Stimulated activated CD8-positive, alpha-beta memory T cell treated with anti-CD3 and anti-CD28 coated beads, Interleukin-15, amount 100 ng/mL, for 48 hours (primary cell): ENCODE results near the gene FYN.

Source experiments
- DNase-seq, 2 donors: peaks; one replicate each; pipeline ENCODE4 v3.0.0-alpha.2; 2020; ENCODE audit warnings: low read depth in 2 of 2

FYN gene

GRCh38 chr6:111748231-111748647 is 125.0 kb downstream of the FYN start:
- no peak for DNase-seq

- no peak for DNase-seq
Measured at GRCh38 chr6:111747829-111748228, 125.4 kb downstream of the FYN start.

DNA sequence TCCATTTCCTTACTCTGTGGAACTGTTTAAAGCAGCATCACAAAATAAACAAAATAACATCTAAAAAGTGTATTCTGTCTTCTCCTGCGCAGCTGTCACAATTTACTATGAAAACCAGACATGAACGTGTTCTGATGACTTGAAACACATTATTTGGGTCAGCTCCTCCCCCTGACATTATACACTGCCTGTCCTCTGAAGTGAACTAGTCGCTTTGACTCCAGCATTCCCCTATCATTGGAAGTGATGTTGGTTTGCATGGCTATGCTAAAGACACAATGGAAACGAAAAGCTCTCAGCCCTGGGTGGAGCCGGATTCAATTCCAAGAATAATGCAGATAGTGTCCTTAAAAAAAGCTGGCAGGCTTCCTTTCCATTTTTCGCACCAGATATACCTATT is 125.9 kb downstream of the FYN start:
- DNase-seq: no peak

- no peak for DNase-seq
Measured at GRCh38 chr6:111746983-111747382, 126.3 kb downstream of the FYN start.

GRCh38 chr6:111745636-111746035 is 127.6 kb downstream of the FYN start:
- no peak for DNase-seq

- no peak for DNase-seq
Measured at GRCh38 chr6:111745186-111745585, 128.1 kb downstream of the FYN start.

DNA sequence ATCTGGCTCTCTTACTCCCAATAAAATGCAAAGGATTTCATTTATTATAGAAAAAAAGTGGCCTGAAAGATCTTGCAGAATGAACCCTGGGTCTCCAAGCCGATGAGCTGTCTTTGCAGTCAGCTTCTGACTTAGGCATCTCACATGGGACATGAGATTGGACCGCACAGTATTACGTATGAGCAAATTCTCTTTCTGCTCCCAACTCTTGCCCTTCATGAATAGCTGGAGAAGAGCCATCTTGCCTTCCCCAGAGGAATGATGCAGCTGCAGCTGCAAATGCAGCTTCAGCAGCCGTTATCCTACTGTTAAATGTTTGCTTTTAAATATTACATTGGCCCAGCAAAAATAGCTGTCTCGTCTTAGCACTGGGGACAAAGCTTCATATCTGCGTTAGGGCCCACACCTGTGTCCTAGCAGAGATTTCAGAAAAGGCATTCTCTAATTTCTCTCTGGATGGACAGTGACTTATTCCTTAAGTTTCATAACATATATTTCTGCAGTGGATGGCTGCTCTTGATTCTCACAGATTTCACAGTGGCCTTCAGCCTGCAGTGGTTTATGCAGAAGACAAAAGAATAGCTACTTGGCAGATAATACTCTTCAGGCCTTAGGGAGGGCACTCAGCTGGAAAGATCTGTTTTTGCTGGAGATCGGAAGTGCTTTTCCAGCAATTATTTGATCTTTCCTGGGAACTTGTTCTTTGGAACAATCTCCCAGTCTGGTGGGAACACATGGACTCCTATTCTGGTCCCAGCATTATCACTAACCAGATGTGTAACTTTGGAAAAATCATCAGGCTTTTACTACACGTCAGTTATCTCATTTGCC is 129.2 kb downstream of the FYN start:
- no peak for DNase-seq

DNA sequence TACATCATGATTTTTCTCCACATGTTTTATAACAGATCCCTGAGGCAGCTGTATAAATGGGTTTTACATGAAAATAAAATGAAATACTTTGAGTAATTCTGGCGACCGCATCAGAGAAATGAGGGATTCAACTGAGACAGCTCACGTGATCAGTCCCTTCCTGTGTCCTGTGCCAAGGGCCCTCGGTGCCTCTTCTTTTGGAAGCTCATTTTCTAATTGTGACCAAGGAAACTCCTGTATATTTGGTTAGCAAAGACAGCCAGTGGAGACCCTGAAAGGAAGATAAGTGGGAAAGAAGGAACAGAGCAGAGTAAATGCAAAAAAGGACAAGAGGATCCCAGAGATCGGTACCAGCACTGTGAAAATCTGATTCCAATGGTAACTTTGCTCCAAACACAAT is 129.9 kb downstream of the FYN start:
- no peak for DNase-seq

DNA sequence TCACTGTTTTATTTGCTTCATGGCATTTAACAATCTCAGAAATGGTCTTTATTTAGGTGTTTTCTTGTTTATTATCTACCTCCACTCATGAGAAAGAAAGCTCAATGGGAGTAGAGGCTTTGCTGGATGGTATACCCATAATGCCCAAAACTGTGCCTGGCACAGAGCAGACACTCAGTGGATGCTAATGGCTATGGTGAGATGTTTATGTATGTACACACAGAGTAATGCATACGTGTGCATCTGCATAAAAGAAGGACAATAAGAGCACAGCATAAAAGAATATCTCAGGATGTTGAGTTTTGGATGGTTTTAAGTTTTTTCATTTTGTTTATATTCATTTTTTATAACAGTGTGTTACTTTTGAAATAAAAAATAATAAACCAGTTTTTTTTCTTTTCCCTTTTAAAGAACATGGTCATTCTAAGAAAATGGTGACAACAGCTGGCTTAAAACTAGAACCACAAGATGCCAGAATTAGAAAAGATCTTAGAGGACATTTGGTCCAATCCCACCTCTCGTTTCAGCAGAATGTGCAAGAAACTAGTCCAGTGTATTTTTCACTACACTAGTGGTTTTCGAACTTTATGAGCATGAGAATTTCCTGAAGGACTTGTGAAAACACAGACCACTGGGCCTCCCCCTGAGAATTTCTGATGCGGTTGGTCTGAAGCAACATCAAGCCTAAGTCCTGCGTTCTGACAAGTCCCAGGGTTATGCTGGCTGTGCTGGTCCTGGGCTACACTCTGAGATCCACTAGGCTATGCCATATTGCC is 131.9 kb downstream of the FYN start:
- no peak for DNase-seq

DNA sequence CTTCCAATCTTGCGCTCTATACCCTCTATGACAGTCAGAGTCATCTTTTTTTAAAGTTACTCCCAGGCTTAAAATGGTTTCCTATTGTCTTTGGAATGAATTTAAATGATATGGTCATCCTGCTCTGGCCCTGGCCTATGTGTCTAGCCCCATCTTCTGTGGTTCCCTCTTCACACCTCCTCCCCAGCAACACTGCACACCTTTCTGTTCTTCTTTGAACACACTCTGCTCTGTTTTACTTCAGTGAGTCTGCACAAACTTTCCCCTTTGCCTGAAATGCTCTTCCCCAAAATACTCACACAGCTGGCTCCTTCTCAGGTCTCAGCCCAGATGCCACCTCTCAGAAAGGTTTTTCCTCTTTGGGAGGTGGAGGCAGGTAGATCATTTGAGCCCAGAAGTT is 132.7 kb downstream of the FYN start:
- DNase-seq: no peak

- DNase-seq: no peak
Measured at GRCh38 chr6:111739257-111739696, 134.0 kb downstream of the FYN start.

- DNase-seq: no peak
Measured at GRCh38 chr6:111738631-111739030, 134.6 kb downstream of the FYN start.

GRCh38 chr6:111738156-111738555 is 135.1 kb downstream of the FYN start:
- DNase-seq: no peak

- peak; percentile 29 to 31 for DNase-seq
Measured at GRCh38 chr6:111737065-111737521, 136.2 kb downstream of the FYN start.

GRCh38 chr6:111736005-111736608 is 137.1 kb downstream of the FYN start:
- no peak for DNase-seq

DNA sequence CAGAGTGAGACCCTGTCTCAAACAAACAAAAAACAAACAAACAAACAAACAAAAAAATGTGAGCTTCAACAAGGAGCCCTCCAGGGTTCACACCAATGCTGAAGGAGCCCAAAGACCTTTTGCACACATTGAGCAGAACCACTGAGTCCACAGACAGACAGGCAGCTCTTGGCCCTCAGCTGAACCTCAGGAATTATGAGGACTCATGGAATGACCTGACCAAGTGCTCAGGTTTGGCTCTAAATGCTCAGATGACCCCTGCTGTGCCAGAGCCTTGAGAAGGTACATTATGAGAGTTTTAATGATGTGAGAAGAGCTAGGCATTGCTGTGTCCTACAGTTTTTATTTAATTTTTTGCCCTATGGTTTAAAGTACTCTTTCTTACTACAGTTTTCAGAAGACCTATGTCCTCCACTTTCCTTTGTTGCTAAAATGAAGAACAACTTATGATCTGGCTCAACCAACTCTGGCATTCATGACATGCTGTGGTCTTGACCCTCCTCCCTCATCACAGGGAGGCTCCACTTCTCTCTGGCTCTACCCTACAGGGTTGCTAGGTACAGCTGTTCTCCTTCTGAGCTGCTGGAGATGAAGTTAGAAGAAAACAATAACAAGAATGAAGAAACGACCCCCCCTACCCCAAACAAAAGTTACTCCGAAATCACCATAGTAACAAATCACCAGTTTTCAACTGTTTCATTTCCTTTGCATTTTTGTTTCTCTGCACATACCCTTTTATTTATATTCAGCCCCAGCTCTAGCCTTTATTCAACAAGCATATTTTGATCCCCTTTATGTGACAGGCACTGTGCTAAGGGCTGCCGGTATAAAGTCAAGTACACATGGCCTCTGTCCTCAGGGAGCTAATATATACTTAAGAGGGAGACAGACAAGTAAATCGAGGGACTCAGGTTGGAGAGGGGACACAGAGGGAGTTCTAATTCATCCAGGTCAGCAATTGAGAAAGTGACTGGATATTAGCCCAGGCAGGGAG is 138.9 kb downstream of the FYN start:
- no peak for DNase-seq

DNA sequence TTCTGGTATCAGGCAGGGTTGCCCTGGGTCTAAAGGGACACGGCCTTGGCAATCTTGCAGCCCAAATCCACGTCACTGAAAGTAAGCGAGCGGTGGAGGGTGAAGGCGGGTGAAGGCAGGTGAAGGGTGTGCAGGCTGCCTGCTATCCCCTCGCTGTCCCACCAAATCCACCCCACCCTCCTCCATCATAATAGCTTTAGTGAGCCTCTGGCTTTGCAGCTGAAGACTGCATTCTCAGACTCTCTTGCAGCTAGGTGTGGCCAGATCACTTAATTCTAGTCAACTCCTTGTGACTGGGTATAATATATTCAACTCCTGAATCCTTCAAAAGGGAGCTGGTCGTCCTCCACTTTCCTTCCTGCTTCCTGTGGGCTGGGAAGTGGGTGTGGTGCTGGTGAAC is 140.9 kb downstream of the FYN start:
- DNase-seq: no peak

DNA sequence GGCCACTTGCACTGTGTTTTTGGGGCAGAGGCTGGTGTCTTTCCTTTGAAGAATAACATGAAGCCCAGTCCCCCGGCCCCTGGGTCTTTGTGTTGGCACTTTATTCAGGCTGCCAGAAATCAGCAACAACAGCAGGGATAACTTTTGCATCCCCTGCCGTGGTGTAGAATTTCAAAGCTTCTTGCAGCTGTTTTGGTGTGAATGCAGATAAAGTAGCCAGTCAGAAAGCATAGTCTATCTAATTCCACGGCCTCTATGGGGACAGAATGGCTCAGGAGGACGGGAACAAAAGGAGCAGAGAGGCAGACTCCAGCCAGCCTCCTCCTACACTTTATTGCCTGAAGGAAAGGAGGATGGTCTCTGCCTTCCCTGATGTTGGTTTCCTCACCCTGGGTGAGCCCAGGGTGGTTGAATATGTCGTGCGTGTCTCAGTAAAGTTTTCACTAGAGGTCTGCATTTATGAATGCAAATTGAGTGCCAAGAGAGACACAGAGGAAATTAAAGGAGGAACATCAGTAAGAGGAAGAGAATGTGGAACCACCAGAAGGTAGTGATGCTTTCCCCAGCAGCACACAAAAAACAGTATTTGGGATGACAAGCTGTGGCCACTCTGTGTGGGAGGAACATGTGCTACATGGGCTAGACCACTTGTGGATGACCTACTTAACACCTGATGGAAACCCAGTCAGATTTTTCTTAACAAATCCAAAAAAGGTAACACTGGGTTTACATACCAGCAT is 141.6 kb downstream of the FYN start:
- DNase-seq: no peak

GRCh38 chr6:111730864-111731263 is 142.4 kb downstream of the FYN start:
- no peak for DNase-seq

DNA sequence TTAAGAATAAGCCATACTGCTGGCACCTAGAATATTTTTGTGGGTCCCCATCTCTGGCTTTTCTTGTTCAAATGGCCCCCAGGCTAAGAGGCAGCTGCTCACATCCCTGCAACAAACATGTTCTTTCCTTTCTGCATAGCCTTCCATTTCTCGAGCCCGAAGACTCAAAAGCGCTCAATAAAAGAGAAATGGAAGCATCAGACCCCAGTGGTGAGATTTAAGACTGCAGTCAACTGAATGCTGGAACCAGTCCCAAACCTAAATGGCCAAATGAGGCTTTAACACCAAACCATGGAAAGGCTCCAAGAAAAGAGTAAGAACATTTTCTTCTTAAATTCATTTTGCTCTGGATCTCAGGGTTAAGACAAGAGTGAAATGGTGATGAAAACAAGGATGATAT is 145.4 kb downstream of the FYN start:
- DNase-seq: no peak

DNA sequence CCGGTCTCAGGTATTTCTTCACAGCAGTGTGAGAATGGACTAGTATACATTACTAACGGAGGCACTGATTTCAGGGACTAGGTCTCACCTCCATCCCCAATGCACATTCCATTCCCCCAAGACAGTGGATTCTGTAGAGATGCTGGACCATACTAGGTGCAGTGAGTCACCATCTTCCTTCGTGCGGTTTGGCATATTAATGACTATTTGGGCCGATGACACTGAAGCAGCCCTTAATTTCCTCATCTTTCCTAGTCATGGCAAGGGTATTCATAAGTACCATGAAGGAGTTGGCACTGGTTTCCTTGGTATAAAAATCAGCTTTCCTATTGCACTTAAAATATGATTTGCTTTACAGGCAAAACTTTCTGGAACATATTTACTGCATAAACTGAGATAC is 146.2 kb downstream of the FYN start:
- no peak for DNase-seq
